Loucy (cell line): ENCODE data around the gene RBP5.

Source experiments
- H2AFZ ChIP-seq: fragments of 200-600 bp; sonication (generic); 2 replicates; pipeline ENCODE4 v1.6.0; 2016; ENCODE audit warnings: antibody characterized with exemption, mild to moderate bottlenecking, low read length, moderate library complexity
- H3F3A ChIP-seq: fragments of 200-600 bp; 2 replicates; pipeline ENCODE4 v1.6.0; 2016; ENCODE audit warnings: antibody characterized with exemption, low read depth, mild to moderate bottlenecking
- H3K27me3 ChIP-seq: fragments of 200-600 bp; sonication (generic); 2 replicates; pipeline ENCODE4 v1.6.1; 2014; ENCODE audit warnings: low read length, mild to moderate bottlenecking; ENCODE audit not compliant: insufficient read depth, poor library complexity, severe bottlenecking
- H3K36me3 ChIP-seq: fragments of 200-600 bp; sonication (generic); 2 replicates; pipeline ENCODE4 v1.6.1; 2016; ENCODE audit warnings: low read length; ENCODE audit not compliant: insufficient read depth
- H3K4me1 ChIP-seq: fragments of 200-600 bp; sonication (generic); 2 replicates; pipeline ENCODE4 v1.5.1; 2014; ENCODE audit warnings: low read length, mild to moderate bottlenecking; ENCODE audit not compliant: insufficient read depth, poor library complexity, severe bottlenecking
- H3K4me2 ChIP-seq: fragments of 200-600 bp; sonication (generic); 2 replicates; pipeline ENCODE4 v1.6.0; 2014; ENCODE audit warnings: antibody characterized with exemption, low read length, low read depth, mild to moderate bottlenecking; ENCODE audit not compliant: poor library complexity, severe bottlenecking
- H3K4me3 ChIP-seq: fragments of 200-600 bp; sonication (generic); 2 replicates; pipeline ENCODE4 v1.5.1; 2014; ENCODE audit warnings: low read length, mild to moderate bottlenecking, mixed read lengths; ENCODE audit not compliant: poor library complexity, severe bottlenecking
- H3K79me2 ChIP-seq: fragments of 200-600 bp; sonication (generic); 2 replicates; pipeline ENCODE4 v1.6.1; 2014; ENCODE audit warnings: low read length; ENCODE audit not compliant: insufficient read depth
- H3K9ac ChIP-seq: fragments of 200-600 bp; sonication (generic); 2 replicates; pipeline ENCODE4 v1.6.0; 2014; ENCODE audit warnings: mild to moderate bottlenecking, low read depth, low read length, moderate library complexity; ENCODE audit not compliant: poor library complexity, severe bottlenecking
- H3K9me2 ChIP-seq: fragments of 200-600 bp; sonication (generic); replicated peaks from 2 replicates; pipeline ENCODE4 v1.6.1; 2016; ENCODE audit warnings: low read depth, low read length, mixed read lengths
- H3K9me3 ChIP-seq: fragments of 200-600 bp; sonication (generic); 2 replicates; pipeline ENCODE4 v1.6.1; 2014; ENCODE audit warnings: mild to moderate bottlenecking, antibody characterized with exemption, low read length, low read depth; ENCODE audit not compliant: insufficient read depth
- H4K20me1 ChIP-seq: fragments of 200-600 bp; sonication (generic); 2 replicates; pipeline ENCODE4 v1.6.0; 2014; ENCODE audit warnings: antibody characterized with exemption, low read length, mild to moderate bottlenecking; ENCODE audit not compliant: insufficient read depth, poor library complexity, severe bottlenecking
- CTCF ChIP-seq: fragments of 200-600 bp; sonication (generic); conservative IDR thresholded peaks from 2 replicates; pipeline ENCODE4 v1.5.1; 2014; ENCODE audit warnings: mild to moderate bottlenecking, antibody characterized with exemption, low read length
- EZH2phosphoT487 ChIP-seq: fragments of 200-600 bp; IDR thresholded peaks from 2 replicates; pipeline ENCODE4 v1.6.1; 2018; ENCODE audit warnings: antibody characterized with exemption, mild to moderate bottlenecking, moderate library complexity, borderline replicate concordance

Gene RBP5

GRCh38 chr12:7073946-7074345 is 54.7 kb downstream of the RBP5 start:
- H2AFZ ChIP-seq: peak overlapping the region; percentile 66

More at GRCh38 chr12:7073946-7074345, 54.7 kb downstream of the RBP5 start:
- Histone ChIP-seq H3K9ac (no peak overlapping the region), H3K79me2 (no peaks in the 10 kb centered on the region), H3F3A (no peaks in the 10 kb centered on the region), H3K4me1 (peaks cover 8% of the 10 kb centered on the region), H3K9me3 (no peaks in the 10 kb centered on the region), H3K27me3 (no peaks in the 10 kb centered on the region), H3K4me3 (no peak overlapping the region), H3K4me2 (no peak overlapping the region), H3K36me3 (no peaks in the 10 kb centered on the region), H4K20me1 (no peaks in the 10 kb centered on the region), H3K9me2 (no peaks in the 10 kb centered on the region)
- TF ChIP-seq EZH2phosphoT487 (no peak), CTCF (no peak)
